Chondrocyte (in vitro differentiated cells): ENCODE measurements around the gene CNRIP1. TPM values are rescaled to one million over a fixed set of nuclear protein-coding genes. Genes with fewer than 3 reads are reported as not detected.

Source experiments
- DNase-seq: peaks from one replicate; pipeline ENCODE4 v3.0.0; 2021; ENCODE audit warnings: mixed read lengths, low spot score
- H3K27ac Mint-ChIP-seq: one replicate; pipeline ENCODE4 v1.8.0; 2021; ENCODE audit warnings: mild to moderate bottlenecking, moderate library complexity, mixed read lengths; ENCODE audit not compliant: unreplicated experiment
- H3K27me3 Mint-ChIP-seq: 2 replicates; pipeline ENCODE4 v1.8.0; 2021; ENCODE audit warnings: low read depth, mixed read lengths
- H3K36me3 Mint-ChIP-seq: 2 replicates; pipeline ENCODE4 v1.8.0; 2021; ENCODE audit warnings: low read depth, mixed read lengths
- H3K4me1 Mint-ChIP-seq: 2 replicates; pipeline ENCODE4 v1.8.0; 2021; ENCODE audit warnings: low read depth, mild to moderate bottlenecking, mixed read lengths
- H3K4me3 Mint-ChIP-seq: one replicate; pipeline ENCODE4 v1.8.0; 2021; ENCODE audit warnings: mild to moderate bottlenecking, moderate library complexity, mixed read lengths; ENCODE audit not compliant: unreplicated experiment
- H3K9me3 Mint-ChIP-seq: 2 replicates; pipeline ENCODE4 v1.8.0; 2021; ENCODE audit warnings: low read depth, mixed read lengths
- total RNA-seq: library from RNA; stranded (reverse); gene quantifications from 3 replicates; pipeline ENCODE4 v1.2.1, GENCODE V29; 2021
- TF ChIP-seq, protein P1 (sequence below): fragments of 200-600 bp; sonication (generic); IDR thresholded peaks from 2 replicates; pipeline ENCODE4 v1.5.0; 2021; ENCODE audit warnings: antibody characterized with exemption, mild to moderate bottlenecking, moderate library complexity

CNRIP1 gene
- total RNA-seq, 1 donor from 2014 or later: 24.7 TPM

DNA sequence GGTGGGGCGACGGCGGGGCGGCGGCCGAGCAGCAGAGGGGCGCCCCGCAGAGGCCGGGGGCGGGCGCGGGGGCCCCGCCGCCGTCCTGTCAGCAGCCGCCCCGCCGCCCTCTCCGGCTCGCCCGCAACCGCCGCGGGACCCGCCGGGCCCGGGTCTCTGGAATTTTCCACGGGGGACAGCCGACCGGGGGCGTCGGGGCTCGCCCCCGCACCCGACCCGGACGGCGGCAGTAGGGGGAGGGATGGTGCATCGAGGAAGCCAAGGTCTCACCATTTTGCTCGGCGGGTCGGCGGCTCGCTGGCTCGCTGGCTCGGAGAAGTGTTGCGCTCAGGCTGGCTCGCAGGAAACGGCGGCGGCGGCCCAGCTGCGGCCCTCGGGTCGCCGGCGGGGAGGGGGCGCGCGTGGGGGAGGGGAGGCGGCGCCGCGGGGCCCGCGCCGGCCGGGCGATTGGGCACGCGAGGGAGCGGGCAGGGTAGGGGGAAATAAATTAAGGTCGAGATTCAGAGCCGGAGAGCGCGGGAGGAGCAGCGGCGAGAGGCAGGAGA lies 67.8 kb downstream of the CNRIP1 start:
- Mint-ChIP-seq H3K36me3 (no peaks in the 10 kb centered on the region), H3K9me3 (no peaks in the 10 kb centered on the region), H3K4me3 (peak overlapping the region; percentile 94), H3K27ac (peak overlapping the region; percentile 96), H3K27me3 (no peaks in the 10 kb centered on the region), H3K4me1 (peaks cover 42% of the 10 kb centered on the region)
- TF ChIP-seq, protein P1, sequence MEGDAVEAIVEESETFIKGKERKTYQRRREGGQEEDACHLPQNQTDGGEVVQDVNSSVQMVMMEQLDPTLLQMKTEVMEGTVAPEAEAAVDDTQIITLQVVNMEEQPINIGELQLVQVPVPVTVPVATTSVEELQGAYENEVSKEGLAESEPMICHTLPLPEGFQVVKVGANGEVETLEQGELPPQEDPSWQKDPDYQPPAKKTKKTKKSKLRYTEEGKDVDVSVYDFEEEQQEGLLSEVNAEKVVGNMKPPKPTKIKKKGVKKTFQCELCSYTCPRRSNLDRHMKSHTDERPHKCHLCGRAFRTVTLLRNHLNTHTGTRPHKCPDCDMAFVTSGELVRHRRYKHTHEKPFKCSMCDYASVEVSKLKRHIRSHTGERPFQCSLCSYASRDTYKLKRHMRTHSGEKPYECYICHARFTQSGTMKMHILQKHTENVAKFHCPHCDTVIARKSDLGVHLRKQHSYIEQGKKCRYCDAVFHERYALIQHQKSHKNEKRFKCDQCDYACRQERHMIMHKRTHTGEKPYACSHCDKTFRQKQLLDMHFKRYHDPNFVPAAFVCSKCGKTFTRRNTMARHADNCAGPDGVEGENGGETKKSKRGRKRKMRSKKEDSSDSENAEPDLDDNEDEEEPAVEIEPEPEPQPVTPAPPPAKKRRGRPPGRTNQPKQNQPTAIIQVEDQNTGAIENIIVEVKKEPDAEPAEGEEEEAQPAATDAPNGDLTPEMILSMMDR: no peak
- DNase-seq: no peak

DNA sequence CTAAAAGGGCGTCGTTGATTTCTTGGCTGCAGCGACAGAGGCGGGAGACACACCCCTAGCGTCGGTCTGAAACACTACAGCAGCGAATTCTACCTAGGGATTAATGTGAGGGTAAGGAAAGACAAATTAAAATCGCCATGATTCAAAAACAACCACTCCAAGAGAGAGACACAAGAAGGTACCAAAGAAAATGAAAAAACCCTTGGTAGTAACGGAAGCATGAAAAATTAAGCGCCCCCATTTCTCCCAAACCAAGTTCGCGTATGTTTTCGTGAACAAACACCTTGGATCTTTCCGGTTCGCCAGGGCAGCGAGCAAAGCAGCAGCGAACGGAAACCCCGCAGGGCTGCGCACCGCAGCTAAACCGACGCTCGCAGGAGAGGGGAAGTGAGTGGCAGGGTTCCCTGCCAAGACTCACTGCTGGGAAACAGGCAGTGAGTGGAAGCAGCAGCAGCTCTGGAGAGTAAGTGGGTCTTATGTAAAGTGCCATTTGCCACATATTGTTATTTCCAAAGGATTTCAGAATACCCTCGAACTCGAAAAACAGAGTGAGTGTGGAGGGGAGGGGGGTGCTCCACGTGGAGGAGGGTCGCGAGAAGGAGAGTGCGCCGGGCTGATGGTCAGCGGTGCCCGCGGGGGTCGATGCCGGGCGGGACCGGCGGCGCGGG lies 68.4 kb downstream of the CNRIP1 start:
- H3K36me3 Mint-ChIP-seq: no peaks in the 10 kb centered on the region
- no peak for DNase-seq
- H3K27me3 Mint-ChIP-seq: no peaks in the 10 kb centered on the region
- H3K4me3 Mint-ChIP-seq: peak overlapping the region; percentile 94
- peaks cover 42% of the 10 kb centered on the region for H3K4me1 Mint-ChIP-seq
- peak overlapping the region; percentile 97 for H3K27ac Mint-ChIP-seq
- H3K9me3 Mint-ChIP-seq: no peaks in the 10 kb centered on the region
- TF ChIP-seq, protein P1: peak; percentile 83

DNA sequence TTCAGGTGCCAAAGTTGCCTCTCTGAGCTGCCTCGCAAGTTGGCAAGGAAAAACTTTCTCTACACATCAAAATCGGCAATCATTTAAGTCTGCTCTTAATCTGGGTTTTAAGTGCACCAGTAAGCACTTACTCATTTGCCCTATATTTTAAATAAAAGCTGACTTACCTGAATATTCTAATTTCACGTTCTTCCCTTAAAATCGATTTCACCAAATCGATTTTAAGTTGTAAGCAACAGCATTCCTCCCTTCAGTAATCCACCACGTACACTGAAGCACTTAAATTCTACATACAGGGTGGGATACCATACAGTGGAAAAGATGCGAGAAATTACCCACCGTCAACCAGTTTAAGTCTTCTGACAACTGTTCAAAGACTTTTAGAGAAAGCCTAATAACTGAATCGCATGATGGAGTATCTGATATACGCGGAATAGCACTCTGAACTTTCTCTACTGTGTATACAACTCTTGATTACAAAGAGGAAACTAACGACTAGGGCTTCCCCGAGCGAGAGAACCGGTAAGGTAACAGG lies 69.0 kb downstream of the CNRIP1 start:
- TF ChIP-seq, protein P1: no peak
- Mint-ChIP-seq H3K9me3 (no peaks in the 10 kb centered on the region), H3K36me3 (no peaks in the 10 kb centered on the region), H3K27ac (peak overlapping the region; percentile 97), H3K27me3 (no peaks in the 10 kb centered on the region), H3K4me3 (peak overlapping the region; percentile 94), H3K4me1 (peaks cover 38% of the 10 kb centered on the region)
- DNase-seq: no peak

DNA sequence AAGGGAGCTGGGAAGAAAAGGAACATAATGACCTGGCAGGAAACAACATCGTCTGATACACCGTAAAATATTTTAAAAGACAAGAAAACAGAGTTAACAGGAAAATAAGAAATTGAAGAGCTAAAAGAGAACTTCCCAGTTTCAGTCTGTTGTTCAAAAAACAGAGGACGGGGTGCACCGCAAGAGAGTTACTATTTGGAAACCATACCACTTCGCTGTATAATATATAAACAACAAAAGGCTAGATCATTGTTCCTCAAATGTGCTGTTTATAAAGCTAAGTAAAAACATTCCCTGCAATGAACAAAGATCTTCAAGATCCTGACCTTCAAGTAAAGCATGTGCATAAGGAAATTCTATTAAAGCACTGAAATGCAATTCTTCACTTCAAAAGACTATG lies 69.6 kb downstream of the CNRIP1 start:
- Mint-ChIP-seq H3K4me3 (peak overlapping the region; percentile 94), H3K36me3 (no peaks in the 10 kb centered on the region), H3K9me3 (no peaks in the 10 kb centered on the region), H3K27ac (peak overlapping the region; percentile 97), H3K27me3 (no peaks in the 10 kb centered on the region), H3K4me1 (peaks cover 36% of the 10 kb centered on the region)
- TF ChIP-seq, protein P1: no peak
- no peak for DNase-seq

DNA sequence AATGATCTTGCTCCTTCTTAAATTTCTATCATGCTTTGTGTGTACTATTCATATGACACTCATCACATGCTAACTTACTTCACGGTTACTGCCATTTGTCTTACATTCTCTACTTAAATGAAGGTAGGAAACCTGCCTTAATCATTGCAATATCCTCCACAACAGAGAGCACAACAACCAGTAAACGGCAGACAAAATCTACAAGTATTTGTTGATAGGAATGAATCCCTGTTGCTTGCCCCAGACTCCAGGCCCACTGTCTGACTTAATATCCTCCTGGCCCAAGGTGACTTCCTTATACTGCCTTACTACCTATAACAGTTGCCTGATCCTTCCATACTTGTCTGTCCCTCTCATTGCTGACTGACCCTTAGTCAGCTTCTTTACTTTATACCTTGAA lies 70.9 kb downstream of the CNRIP1 start:
- no peak overlapping the region for H3K4me3 Mint-ChIP-seq
- TF ChIP-seq, protein P1: no peak
- H3K27me3 Mint-ChIP-seq: no peaks in the 10 kb centered on the region
- no peaks in the 10 kb centered on the region for H3K9me3 Mint-ChIP-seq
- H3K36me3 Mint-ChIP-seq: no peaks in the 10 kb centered on the region
- no peak overlapping the region for H3K27ac Mint-ChIP-seq
- no peak for DNase-seq
- H3K4me1 Mint-ChIP-seq: peaks cover 23% of the 10 kb centered on the region
